Neural progenitor cell (in vitro differentiated cells): ENCODE results near the gene IL6ST. TPM values are rescaled to one million over a fixed set of nuclear protein-coding genes. Genes with fewer than 3 reads are reported as not detected.
A peak's percentile ranks its signal among the peaks of the same experiment; 100 is the strongest.

ENCODE experiments used
- DNase-seq: peaks from one replicate; pipeline ENCODE4 v3.0.0-alpha.2; 2016; ENCODE audit warnings: low spot score
- H2AFZ ChIP-seq: fragments of 200-600 bp; sonication (generic); replicated peaks from 2 replicates; pipeline ENCODE4 v1.6.1; 2016; ENCODE audit warnings: antibody characterized with exemption
- H3F3A ChIP-seq: fragments of 200-600 bp; sonication (generic); 2 replicates; pipeline ENCODE4 v1.6.1; 2016; ENCODE audit warnings: antibody characterized with exemption, low read depth
- H3K27ac ChIP-seq: fragments of 200-600 bp; sonication (generic); 2 replicates; pipeline ENCODE4 v1.5.1; 2016; ENCODE audit warnings: mild to moderate bottlenecking
- H3K27me3 ChIP-seq: fragments of 200-600 bp; sonication (generic); 2 replicates; pipeline ENCODE4 v1.6.1; 2016; ENCODE audit warnings: mild to moderate bottlenecking, moderate library complexity
- H3K36me3 ChIP-seq: fragments of 200-600 bp; sonication (generic); 2 replicates; pipeline ENCODE4 v1.5.1; 2016
- H3K4me1 ChIP-seq: fragments of 200-600 bp; sonication (generic); 2 replicates; pipeline ENCODE4 v1.6.1; 2016; ENCODE audit warnings: mixed run types
- H3K4me2 ChIP-seq: fragments of 200-600 bp; sonication (generic); 2 replicates; pipeline ENCODE4 v1.6.1; 2016
- H3K4me3 ChIP-seq: fragments of 200-600 bp; sonication (generic); 2 replicates; pipeline ENCODE4 v1.5.1; 2016
- H3K79me2 ChIP-seq: fragments of 200-600 bp; sonication (generic); 2 replicates; pipeline ENCODE4 v1.6.1; 2016; ENCODE audit warnings: low read depth
- H3K9ac ChIP-seq: fragments of 200-600 bp; sonication (generic); 2 replicates; pipeline ENCODE4 v1.6.1; 2016
- H3K9me3 ChIP-seq: fragments of 200-600 bp; sonication (generic); 2 replicates; pipeline ENCODE4 v1.5.1; 2016; ENCODE audit warnings: low read depth
- H4K20me1 ChIP-seq: fragments of 200-600 bp; sonication (generic); 2 replicates; pipeline ENCODE4 v1.6.1; 2016; ENCODE audit warnings: low read depth
- H3K27ac Mint-ChIP-seq: 3 replicates; pipeline ENCODE4 v1.8.0; 2021; ENCODE audit warnings: mixed read lengths
- H3K27me3 Mint-ChIP-seq: 2 replicates; pipeline ENCODE4 v1.8.0; 2022; ENCODE audit warnings: low read depth, mild to moderate bottlenecking, inconsistent platforms, moderate library complexity, mixed read lengths; ENCODE audit not compliant: insufficient read depth
- H3K36me3 Mint-ChIP-seq: 3 replicates; pipeline ENCODE4 v1.8.0; 2021; ENCODE audit warnings: mixed read lengths
- H3K4me1 Mint-ChIP-seq: 3 replicates; pipeline ENCODE4 v1.8.0; 2021; ENCODE audit warnings: mixed read lengths
- H3K4me3 Mint-ChIP-seq: 3 replicates; pipeline ENCODE4 v1.8.0; 2021; ENCODE audit warnings: mild to moderate bottlenecking, moderate library complexity, mixed read lengths
- H3K9me3 Mint-ChIP-seq: 3 replicates; pipeline ENCODE4 v1.8.0; 2020; ENCODE audit warnings: mixed read lengths
- CTCF ChIP-seq: fragments of 200-600 bp; sonication (generic); IDR thresholded peaks from 2 replicates; pipeline ENCODE4 v1.5.1; 2017; ENCODE audit warnings: antibody characterized with exemption, mild to moderate bottlenecking
- EZH2 ChIP-seq: fragments of 200-600 bp; sonication (generic); IDR thresholded peaks from 2 replicates; pipeline ENCODE4 v1.6.1; 2017; ENCODE audit warnings: antibody characterized with exemption, mild to moderate bottlenecking, moderate library complexity
- EZH2phosphoT487 ChIP-seq: fragments of 200-600 bp; sonication (generic); IDR thresholded peaks from 2 replicates; pipeline ENCODE4 v1.6.1; 2017; ENCODE audit warnings: antibody characterized with exemption
- total RNA-seq: library from RNA; depleted of rRNA; stranded (reverse); fragments of >200 nt; gene quantifications from 2 replicates; pipeline ENCODE4 v1.2.3, GENCODE V29; 2015; ENCODE audit warnings: low replicate concordance

IL6ST gene
- total RNA-seq, 1 donor from 2014 or later: 54.6 TPM

GRCh38 chr5:55998966-55999365 is 4.2 kb upstream of the IL6ST start:
- Histone ChIP-seq H3K9ac (no peak overlapping the region), H3K27ac (no peak overlapping the region), H3K9me3 (no peaks in the 10 kb centered on the region), H3K4me1 (no peaks in the 10 kb centered on the region), H3K4me3 (no peak overlapping the region), H3K27me3 (no peaks in the 10 kb centered on the region), H3F3A (peaks cover 8% of the 10 kb centered on the region), H4K20me1 (no peaks in the 10 kb centered on the region), H3K79me2 (no peaks in the 10 kb centered on the region), H3K36me3 (no peaks in the 10 kb centered on the region), H2AFZ (no peak overlapping the region), H3K4me2 (no peak overlapping the region)
- DNase-seq: no peak
- Mint-ChIP-seq H3K9me3 (peaks cover 2% of the 10 kb centered on the region), H3K4me1 (peaks cover 7% of the 10 kb centered on the region), H3K4me3 (no peak overlapping the region), H3K36me3 (no peaks in the 10 kb centered on the region), H3K27ac (no peak overlapping the region), H3K27me3 (no peaks in the 10 kb centered on the region)
- TF ChIP-seq EZH2phosphoT487: no peak
- no peak for TF ChIP-seq CTCF
- TF ChIP-seq EZH2: no peak

GRCh38 chr5:55997742-55998351 is 3.1 kb upstream of the IL6ST start:
- H3K36me3 ChIP-seq: no peaks in the 10 kb centered on the region
- Mint-ChIP-seq H3K4me1 (peaks cover 16% of the 10 kb centered on the region), H3K9me3 (peaks cover 2% of the 10 kb centered on the region), H3K27me3 (no peaks in the 10 kb centered on the region), H3K27ac (no peak overlapping the region), H3K36me3 (no peaks in the 10 kb centered on the region), H3K4me3 (no peak overlapping the region)
- no peak for DNase-seq
- H3F3A ChIP-seq: peaks cover 11% of the 10 kb centered on the region
- TF ChIP-seq EZH2phosphoT487 (no peak), CTCF (no peak), EZH2 (no peak)
- H3K79me2 ChIP-seq: peaks cover 9% of the 10 kb centered on the region
- H2AFZ ChIP-seq: no peak overlapping the region
- H3K27me3 ChIP-seq: no peaks in the 10 kb centered on the region
- peaks cover 9% of the 10 kb centered on the region for H3K4me1 ChIP-seq
- no peaks in the 10 kb centered on the region for H4K20me1 ChIP-seq
- H3K4me2 ChIP-seq: no peak overlapping the region
- H3K4me3 ChIP-seq: no peak overlapping the region
- no peak overlapping the region for H3K9ac ChIP-seq
- H3K27ac ChIP-seq: no peak overlapping the region
- no peaks in the 10 kb centered on the region for H3K9me3 ChIP-seq

- H3K79me2 ChIP-seq: peaks cover 12% of the 10 kb centered on the region
- DNase-seq: peak; percentile 99
- H3K9me3 ChIP-seq: no peaks in the 10 kb centered on the region
- no peak for TF ChIP-seq EZH2phosphoT487
- Mint-ChIP-seq H3K27me3 (no peaks in the 10 kb centered on the region), H3K27ac (peak overlapping the region; percentile 39), H3K9me3 (no peaks in the 10 kb centered on the region), H3K36me3 (peaks cover 1% of the 10 kb centered on the region), H3K4me1 (peaks cover 20% of the 10 kb centered on the region), H3K4me3 (peak overlapping the region; percentile 90)
- H3K27me3 ChIP-seq: no peaks in the 10 kb centered on the region
- no peaks in the 10 kb centered on the region for H4K20me1 ChIP-seq
- H3K4me3 ChIP-seq: peak overlapping the region; percentile 90
- H3F3A ChIP-seq: peaks cover 11% of the 10 kb centered on the region
- peak overlapping the region; percentile 66 for H3K27ac ChIP-seq
- H3K9ac ChIP-seq: peak overlapping the region; percentile 48
- H3K4me1 ChIP-seq: peaks cover 12% of the 10 kb centered on the region
- peak overlapping the region; percentile 73 for H2AFZ ChIP-seq
- H3K36me3 ChIP-seq: no peaks in the 10 kb centered on the region
- H3K4me2 ChIP-seq: peak overlapping the region; percentile 98
Observed at GRCh38 chr5:55994998-55995914, 493 bp upstream of the IL6ST start.
